HG02885 (cell line): ENCODE data around the gene HORMAD2.

ENCODE experiments used
- ATAC-seq: cut with Tn5 transposase; IDR thresholded peaks from one replicate; pipeline ENCODE4 v1.9.1; 2021; ENCODE audit warnings: mild to moderate bottlenecking; ENCODE audit not compliant: unreplicated experiment, poor library complexity

HORMAD2 gene

GRCh38 chr22:30079952-30080533 is at the start of gene HORMAD2:
Gene HORMAD2 (plus strand): TSS chr22:30080464. CDS start chr22:30093953, 13,489 bp downstream.
- ATAC-seq = no peak

- no peak for ATAC-seq
Measured at GRCh38 chr22:30031328-30031727, 48.9 kb upstream of the HORMAD2 start.

- no peak for ATAC-seq
Measured at GRCh38 chr22:30031764-30032455, 48.4 kb upstream of the HORMAD2 start.

- ATAC-seq = no peak
Measured at GRCh38 chr22:30033137-30033536, 47.1 kb upstream of the HORMAD2 start.

- ATAC-seq = no peak
Measured at GRCh38 chr22:30033901-30034300, 46.4 kb upstream of the HORMAD2 start.

GRCh38 chr22:30036656-30037055 is 43.6 kb upstream of the HORMAD2 start:
- ATAC-seq = no peak

GRCh38 chr22:30038219-30038618 is 42.0 kb upstream of the HORMAD2 start:
- ATAC-seq = no peak

- no peak for ATAC-seq
Measured at GRCh38 chr22:30040499-30041260, 39.6 kb upstream of the HORMAD2 start.

GRCh38 chr22:30041475-30041874 is 38.8 kb upstream of the HORMAD2 start:
- no peak for ATAC-seq

GRCh38 chr22:30041881-30042280 is 38.4 kb upstream of the HORMAD2 start:
- ATAC-seq = no peak

GRCh38 chr22:30043161-30043560 is 37.1 kb upstream of the HORMAD2 start:
- ATAC-seq = no peak

- ATAC-seq = no peak
Measured at GRCh38 chr22:30044369-30044768, 35.9 kb upstream of the HORMAD2 start.

- no peak for ATAC-seq
Measured at GRCh38 chr22:30044881-30045493, 35.3 kb upstream of the HORMAD2 start.

GRCh38 chr22:30045494-30045887 is 34.8 kb upstream of the HORMAD2 start:
- ATAC-seq = no peak

- ATAC-seq = no peak
Measured at GRCh38 chr22:30045901-30046715, 34.2 kb upstream of the HORMAD2 start.

GRCh38 chr22:30046716-30047363 is 33.4 kb upstream of the HORMAD2 start:
- ATAC-seq = no peak

GRCh38 chr22:30047364-30047738 is 32.9 kb upstream of the HORMAD2 start:
- ATAC-seq = no peak

GRCh38 chr22:30048681-30049080 is 31.6 kb upstream of the HORMAD2 start:
- no peak for ATAC-seq

- no peak for ATAC-seq
Measured at GRCh38 chr22:30054067-30054763, 26.0 kb upstream of the HORMAD2 start.
